GM12891 (cell line): ENCODE results near the gene SLC26A1.

Experiments used
- POLR2A ChIP-seq: IDR thresholded peaks from 2 replicates; pipeline ENCODE4 v1.6.1; 2011; ENCODE audit warnings: low read depth, low read length, control low read depth
- POU2F2 ChIP-seq: IDR thresholded peaks from 2 replicates; pipeline ENCODE4 v1.6.1; 2011; ENCODE audit warnings: low read depth, mild to moderate bottlenecking, control low read depth, low read length, moderate library complexity

GRCh38 chr4:1036095-1036494, 42.9 kb upstream of the SLC26A1 start:
- TF ChIP-seq POLR2A (no peak), POU2F2 (no peak)
